ENCODE results near the gene OR10G3.

DNA sequence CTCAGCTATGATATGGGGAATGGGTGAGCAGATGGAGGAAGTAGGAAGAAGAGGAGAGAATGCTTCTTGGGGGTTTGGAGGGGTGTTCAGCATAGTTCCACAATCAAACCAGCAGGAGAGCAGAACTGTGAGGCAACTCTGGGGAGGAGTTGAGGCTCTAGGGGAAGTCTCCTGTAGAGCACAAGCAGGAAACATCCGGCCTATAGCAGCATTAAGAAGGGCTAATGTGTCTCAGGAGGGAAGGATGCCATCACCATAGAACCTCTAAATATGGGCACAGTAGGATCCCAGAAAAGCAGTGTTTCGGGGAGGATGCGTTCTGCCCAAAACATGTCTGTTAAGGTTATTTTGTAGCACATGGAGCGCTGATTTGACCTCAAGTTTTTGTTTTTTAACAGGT is 45.3 kb downstream of the OR10G3 start:
- TF ChIP-seq POLR2AphosphoS5 (IDR thresholded peaks at IDR 0.05) = no peak
- TF ChIP-seq, protein P1, sequence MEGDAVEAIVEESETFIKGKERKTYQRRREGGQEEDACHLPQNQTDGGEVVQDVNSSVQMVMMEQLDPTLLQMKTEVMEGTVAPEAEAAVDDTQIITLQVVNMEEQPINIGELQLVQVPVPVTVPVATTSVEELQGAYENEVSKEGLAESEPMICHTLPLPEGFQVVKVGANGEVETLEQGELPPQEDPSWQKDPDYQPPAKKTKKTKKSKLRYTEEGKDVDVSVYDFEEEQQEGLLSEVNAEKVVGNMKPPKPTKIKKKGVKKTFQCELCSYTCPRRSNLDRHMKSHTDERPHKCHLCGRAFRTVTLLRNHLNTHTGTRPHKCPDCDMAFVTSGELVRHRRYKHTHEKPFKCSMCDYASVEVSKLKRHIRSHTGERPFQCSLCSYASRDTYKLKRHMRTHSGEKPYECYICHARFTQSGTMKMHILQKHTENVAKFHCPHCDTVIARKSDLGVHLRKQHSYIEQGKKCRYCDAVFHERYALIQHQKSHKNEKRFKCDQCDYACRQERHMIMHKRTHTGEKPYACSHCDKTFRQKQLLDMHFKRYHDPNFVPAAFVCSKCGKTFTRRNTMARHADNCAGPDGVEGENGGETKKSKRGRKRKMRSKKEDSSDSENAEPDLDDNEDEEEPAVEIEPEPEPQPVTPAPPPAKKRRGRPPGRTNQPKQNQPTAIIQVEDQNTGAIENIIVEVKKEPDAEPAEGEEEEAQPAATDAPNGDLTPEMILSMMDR (IDR thresholded peaks at IDR 0.05) = no peak
